H9 (cell line): Measurements from ENCODE around the gene CDKAL1. TPM values are rescaled to one million over a fixed set of nuclear protein-coding genes. Genes with fewer than 3 reads are reported as not detected.

ENCODE experiments used
- DNase-seq: peaks from one replicate; pipeline ENCODE4 v3.0.0-alpha.2; 2017
- H2AFZ ChIP-seq: one replicate; pipeline ENCODE4 v1.6.1; 2013; ENCODE audit warnings: mild to moderate bottlenecking, low read length, control low read depth, moderate library complexity
- H2AK5ac ChIP-seq: 2 replicates; pipeline ENCODE4 v1.6.1; 2013; ENCODE audit warnings: low read length, control low read depth, mixed read lengths; ENCODE audit not compliant: insufficient read length
- H2BK120ac ChIP-seq: one replicate; pipeline ENCODE4 v1.6.1; 2013; ENCODE audit warnings: low read depth, mild to moderate bottlenecking, low read length, control low read depth, inconsistent platforms; ENCODE audit not compliant: poor library complexity, severe bottlenecking
- H2BK12ac ChIP-seq: 2 replicates; pipeline ENCODE4 v1.6.1; 2013; ENCODE audit warnings: low read length, control low read depth, mixed read lengths, low read depth; ENCODE audit not compliant: insufficient read length
- H2BK15ac ChIP-seq: 2 replicates; pipeline ENCODE4 v1.6.1; 2013; ENCODE audit warnings: low read depth, low read length, control low read depth
- H2BK20ac ChIP-seq: one replicate; pipeline ENCODE4 v1.6.1; 2013; ENCODE audit warnings: low read depth, mild to moderate bottlenecking, low read length, control low read depth, inconsistent platforms; ENCODE audit not compliant: poor library complexity, severe bottlenecking
- H2BK5ac ChIP-seq: 2 replicates; pipeline ENCODE4 v1.6.1; 2013; ENCODE audit warnings: low read length, control low read depth, mixed read lengths; ENCODE audit not compliant: insufficient read length
- H3K14ac ChIP-seq: 2 replicates; pipeline ENCODE4 v1.6.1; 2013; ENCODE audit warnings: low read length, control low read depth; ENCODE audit not compliant: insufficient read depth
- H3K18ac ChIP-seq: 2 replicates; pipeline ENCODE4 v1.6.1; 2013; ENCODE audit warnings: low read depth, mild to moderate bottlenecking, mixed read lengths, low read length, control low read depth; ENCODE audit not compliant: insufficient read length
- H3K23ac ChIP-seq: 2 replicates; pipeline ENCODE4 v1.6.1; 2013; ENCODE audit warnings: low read length, control low read depth, mixed read lengths, low read depth; ENCODE audit not compliant: insufficient read length
- H3K23me2 ChIP-seq: 2 replicates; pipeline ENCODE4 v1.6.1; 2013; ENCODE audit warnings: low read depth, mild to moderate bottlenecking, mixed read lengths, low read length, control low read depth; ENCODE audit not compliant: insufficient read length, poor library complexity, severe bottlenecking
- H3K27ac ChIP-seq: 2 replicates; pipeline ENCODE4 v1.5.1; 2013; ENCODE audit warnings: low read length, control low read depth, mixed read lengths, low read depth; ENCODE audit not compliant: insufficient read length
- H3K27me3 ChIP-seq: 2 replicates; pipeline ENCODE4 v1.6.1; 2013; ENCODE audit warnings: low read length, control low read depth, inconsistent platforms; ENCODE audit not compliant: insufficient read depth
- H3K4ac ChIP-seq: 2 replicates; pipeline ENCODE4 v1.6.1; 2013; ENCODE audit warnings: low read depth, mild to moderate bottlenecking, control low read depth, inconsistent platforms, low read length, moderate library complexity
- H3K4me1 ChIP-seq: 2 replicates; pipeline ENCODE4 v1.6.1; 2013; ENCODE audit warnings: low read length, control low read depth, inconsistent platforms; ENCODE audit not compliant: insufficient read depth
- H3K4me2 ChIP-seq: 2 replicates; pipeline ENCODE4 v1.6.1; 2013; ENCODE audit warnings: low read length, control low read depth, mixed read lengths; ENCODE audit not compliant: insufficient read length, insufficient read depth
- H3K56ac ChIP-seq: 2 replicates; pipeline ENCODE4 v1.6.1; 2013; ENCODE audit warnings: low read depth, mild to moderate bottlenecking, mixed read lengths, low read length, control low read depth; ENCODE audit not compliant: insufficient read length
- H3K79me1 ChIP-seq: 2 replicates; pipeline ENCODE4 v1.6.1; 2013; ENCODE audit warnings: low read depth, mild to moderate bottlenecking, moderate library complexity, low read length, control low read depth, inconsistent platforms; ENCODE audit not compliant: insufficient read depth, poor library complexity, severe bottlenecking
- H3K79me2 ChIP-seq: 2 replicates; pipeline ENCODE4 v1.6.1; 2013; ENCODE audit warnings: low read length, control low read depth, inconsistent platforms; ENCODE audit not compliant: insufficient read depth
- H3K9ac ChIP-seq: 2 replicates; pipeline ENCODE4 v1.6.1; 2013; ENCODE audit warnings: low read length, control low read depth, mixed read lengths; ENCODE audit not compliant: insufficient read length; ENCODE audit errors: extremely low read depth
- H3K9me3 ChIP-seq: one replicate; pipeline ENCODE4 v1.6.1; 2013; ENCODE audit warnings: low read depth, low read length, inconsistent platforms; ENCODE audit not compliant: control insufficient read depth
- H3T11ph ChIP-seq: one replicate; pipeline ENCODE4 v1.6.1; 2013; ENCODE audit warnings: mild to moderate bottlenecking, low read length, control low read depth, inconsistent platforms
- H4K20me1 ChIP-seq: one replicate; pipeline ENCODE4 v1.6.1; 2013; ENCODE audit not compliant: control insufficient read depth, insufficient read length, insufficient read depth
- H4K5ac ChIP-seq: 2 replicates; pipeline ENCODE4 v1.6.1; 2013; ENCODE audit warnings: low read depth, mild to moderate bottlenecking, mixed read lengths, low read length, control low read depth; ENCODE audit not compliant: insufficient read length
- H4K8ac ChIP-seq: replicated peaks from 2 replicates; pipeline ENCODE4 v1.6.1; 2013; ENCODE audit warnings: low read length, control low read depth, mixed read lengths, low read depth; ENCODE audit not compliant: insufficient read length
- H4K91ac ChIP-seq: 2 replicates; pipeline ENCODE4 v1.6.1; 2013; ENCODE audit warnings: low read depth, mild to moderate bottlenecking, moderate library complexity, mixed read lengths, low read length, control low read depth; ENCODE audit not compliant: insufficient read length
- H3K27ac Mint-ChIP-seq, 3 experiments: 2 replicates in 2 of 3; 3 replicates in 1 of 3; pipeline ENCODE4 v1.8.0; 2020 to 2021; ENCODE audit warnings: mixed read lengths in 3 of 3, mild to moderate bottlenecking in 1 of 3, moderate library complexity in 1 of 3
- H3K27me3 Mint-ChIP-seq: 2 replicates; pipeline ENCODE4 v1.8.0; 2021; ENCODE audit warnings: low read depth, mild to moderate bottlenecking, moderate library complexity, mixed read lengths
- H3K36me3 Mint-ChIP-seq, 3 experiments: 2 replicates in 2 of 3; 3 replicates in 1 of 3; pipeline ENCODE4 v1.8.0; 2020 to 2021; ENCODE audit warnings: low read depth in 3 of 3, mixed read lengths in 3 of 3; ENCODE audit not compliant: insufficient read depth in 1 of 3
- H3K4me1 Mint-ChIP-seq, 2 experiments: 2 replicates each; pipeline ENCODE4 v1.8.0; 2020; ENCODE audit warnings: mixed read lengths in 2 of 2
- H3K4me3 Mint-ChIP-seq, 2 experiments: 2 replicates in 1 of 2; 3 replicates in 1 of 2; pipeline ENCODE4 v1.8.0; 2020 to 2021; ENCODE audit warnings: mild to moderate bottlenecking in 2 of 2, mixed read lengths in 2 of 2, moderate library complexity in 1 of 2
- H3K9me3 Mint-ChIP-seq, 2 experiments: 2 replicates in 1 of 2; 3 replicates in 1 of 2; pipeline ENCODE4 v1.8.0; 2020; ENCODE audit warnings: mild to moderate bottlenecking in 2 of 2, mixed read lengths in 2 of 2, moderate library complexity in 1 of 2
- WGBS: extraction: QIAGEN DNeasy Blood & Tissue Kit; methylation state at CpG from one replicate; pipeline ENCODE4 v1.1.7; 2013; ENCODE audit warnings: missing lambda C conversion rate, low lambda C conversion rate, mixed read lengths; ENCODE audit not compliant: insufficient read length; ENCODE audit errors: extremely low coverage; 5-methylcytosine and 5-hydroxymethylcytosine counted together
- total RNA-seq: library from RNA; stranded (reverse); gene quantifications from 2 replicates; pipeline ENCODE4 v1.2.1, GENCODE V29; 2021
- TF ChIP-seq, protein P1 (sequence below): fragments of 200-600 bp; sonication (generic); conservative IDR thresholded peaks from 3 replicates; pipeline ENCODE4 v1.8.0; 2021; ENCODE audit warnings: antibody characterized with exemption, mild to moderate bottlenecking

Gene CDKAL1
- total RNA-seq, 1 experiment from 2014 or later: 23.0 TPM

DNA sequence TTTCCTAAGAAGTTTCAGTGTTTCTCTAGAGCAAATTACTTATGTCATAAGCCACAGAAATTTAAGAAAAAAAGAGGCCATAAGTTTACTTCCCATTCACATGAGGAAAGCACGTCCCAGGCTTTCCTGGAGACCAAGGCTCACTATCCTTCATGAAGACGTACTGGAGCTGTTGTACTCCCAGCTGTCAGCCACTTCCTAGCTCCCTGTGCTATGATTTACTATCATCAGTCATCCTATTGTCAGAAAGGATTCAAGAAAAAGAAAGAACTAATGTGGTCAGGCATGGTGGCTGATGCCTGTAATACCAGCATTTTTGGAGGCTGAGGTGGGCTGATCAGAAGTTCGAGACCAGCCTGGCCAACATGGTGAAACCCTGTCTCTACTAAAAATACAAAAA, 721.9 kb downstream of the CDKAL1 start:
- H4K5ac ChIP-seq: no peak overlapping the region
- no peak overlapping the region for H4K91ac ChIP-seq
- H3K14ac ChIP-seq: no peak overlapping the region
- no peak overlapping the region for H2BK20ac ChIP-seq
- no peak overlapping the region for H3K9ac ChIP-seq
- H3K9me3 ChIP-seq: no peaks in the 10 kb centered on the region
- Mint-ChIP-seq H3K27ac (no peak overlapping the region), H3K27me3 (no peaks in the 10 kb centered on the region), H3K4me3 (no peak overlapping the region), H3K36me3 (peaks cover 0 to 5% (median 1%) of the 10 kb centered on the region in 3 experiments; a peak in 3 of 7 replicates), H3K9me3 (peaks cover 0 to 9% of the 10 kb centered on the region in 2 experiments; a peak in 3 of 5 replicates), H3K4me1 (peaks cover 5 to 11% of the 10 kb centered on the region in 2 experiments; a peak in 3 of 4 replicates)
- no peaks in the 10 kb centered on the region for H3K79me1 ChIP-seq
- no peaks in the 10 kb centered on the region for H3K79me2 ChIP-seq
- H3K4ac ChIP-seq: no peak overlapping the region
- no peaks in the 10 kb centered on the region for H3K4me1 ChIP-seq
- no peak overlapping the region for H2BK5ac ChIP-seq
- TF ChIP-seq, protein P1, sequence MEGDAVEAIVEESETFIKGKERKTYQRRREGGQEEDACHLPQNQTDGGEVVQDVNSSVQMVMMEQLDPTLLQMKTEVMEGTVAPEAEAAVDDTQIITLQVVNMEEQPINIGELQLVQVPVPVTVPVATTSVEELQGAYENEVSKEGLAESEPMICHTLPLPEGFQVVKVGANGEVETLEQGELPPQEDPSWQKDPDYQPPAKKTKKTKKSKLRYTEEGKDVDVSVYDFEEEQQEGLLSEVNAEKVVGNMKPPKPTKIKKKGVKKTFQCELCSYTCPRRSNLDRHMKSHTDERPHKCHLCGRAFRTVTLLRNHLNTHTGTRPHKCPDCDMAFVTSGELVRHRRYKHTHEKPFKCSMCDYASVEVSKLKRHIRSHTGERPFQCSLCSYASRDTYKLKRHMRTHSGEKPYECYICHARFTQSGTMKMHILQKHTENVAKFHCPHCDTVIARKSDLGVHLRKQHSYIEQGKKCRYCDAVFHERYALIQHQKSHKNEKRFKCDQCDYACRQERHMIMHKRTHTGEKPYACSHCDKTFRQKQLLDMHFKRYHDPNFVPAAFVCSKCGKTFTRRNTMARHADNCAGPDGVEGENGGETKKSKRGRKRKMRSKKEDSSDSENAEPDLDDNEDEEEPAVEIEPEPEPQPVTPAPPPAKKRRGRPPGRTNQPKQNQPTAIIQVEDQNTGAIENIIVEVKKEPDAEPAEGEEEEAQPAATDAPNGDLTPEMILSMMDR: no peak
- no peak overlapping the region for H2BK15ac ChIP-seq
- DNase-seq: no peak
- no CpG with 5 or more reads among the region's 3 CpGs for WGBS
- H3K23me2 ChIP-seq: no peaks in the 10 kb centered on the region
- no peak overlapping the region for H2BK12ac ChIP-seq
- no peak overlapping the region for H2AK5ac ChIP-seq
- H3K4me2 ChIP-seq: no peak overlapping the region
- H3T11ph ChIP-seq: no peak overlapping the region
- no peak overlapping the region for H2AFZ ChIP-seq
- H4K8ac ChIP-seq: no peak overlapping the region
- H3K27ac ChIP-seq: no peak overlapping the region
- no peaks in the 10 kb centered on the region for H4K20me1 ChIP-seq
- no peak overlapping the region for H3K23ac ChIP-seq
- H3K56ac ChIP-seq: no peak overlapping the region
- H2BK120ac ChIP-seq: no peak overlapping the region
- no peak overlapping the region for H3K18ac ChIP-seq
- H3K27me3 ChIP-seq: no peaks in the 10 kb centered on the region
